OCI-LY1 (cell line): ENCODE data around the gene VWA8.

ENCODE experiments used
- CTCF ChIP-seq: fragments of 200-600 bp; sonication (generic), shearing (Covaris generic); IDR thresholded peaks from 2 replicates; pipeline ENCODE4 v1.5.1; 2017; ENCODE audit warnings: mild to moderate bottlenecking, antibody characterized with exemption, low read length, moderate library complexity, mixed read lengths
- EZH2 ChIP-seq: fragments of 200-600 bp; sonication (generic), shearing (Covaris generic); IDR thresholded peaks from 2 replicates; pipeline ENCODE4 v1.8.0; 2017; ENCODE audit warnings: borderline replicate concordance, mixed run types, mild to moderate bottlenecking, antibody characterized with exemption, low read length, moderate library complexity, mixed read lengths

GRCh38 chr13:41579168-41579567 lies 381.7 kb downstream of the VWA8 start:
- TF ChIP-seq CTCF (no peak), EZH2 (no peak)
